ENCODE results near the gene SRPRB.

Gene SRPRB

DNA sequence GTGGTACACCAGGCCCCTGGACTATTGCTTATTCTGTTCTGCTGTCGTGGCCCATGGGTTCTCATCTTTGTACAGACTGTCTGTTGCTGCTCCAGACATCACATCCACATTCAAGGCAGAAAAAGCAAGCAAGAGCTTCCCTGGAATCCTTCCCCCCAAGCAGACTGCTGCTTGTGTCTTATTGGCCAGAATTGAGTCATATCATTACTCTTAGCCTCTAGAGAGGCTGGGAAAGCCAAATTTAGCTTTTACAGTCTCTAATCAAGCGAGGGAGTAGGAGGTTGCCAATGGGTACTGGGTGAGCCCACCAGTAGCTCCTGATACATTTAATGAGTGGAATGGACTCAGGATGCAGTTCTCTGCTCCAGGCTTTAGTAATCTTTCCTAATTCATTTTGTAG is 50.7 kb downstream of the SRPRB start:
- H3K9me3 ChIP-seq (ENCODE audit: control insufficient read depth, insufficient read depth, low read length), result no peaks in the 10 kb centered on the region
- H3F3A ChIP-seq (ENCODE audit: control insufficient read depth, insufficient read depth), result no peaks in the 10 kb centered on the region
- H4K20me1 ChIP-seq (ENCODE audit: control insufficient read depth, insufficient read depth, low read depth, low read length), result no peaks in the 10 kb centered on the region
- H3K36me3 ChIP-seq (ENCODE audit: control insufficient read depth, low read length), result no peaks in the 10 kb centered on the region
- H3K27ac ChIP-seq (ENCODE audit: low read depth, low read length), result no peak overlapping the region
- no peaks in the 10 kb centered on the region for H3K9me2 ChIP-seq (replicated peaks; ENCODE audit: control insufficient read depth, low read length)
- H3K4me3 ChIP-seq (ENCODE audit: low read length), result no peak overlapping the region
- H3K4me2 ChIP-seq (ENCODE audit: low read length), result no peak overlapping the region
- no peaks in the 10 kb centered on the region for H3K27me3 ChIP-seq (ENCODE audit: control insufficient read depth, low read length)
- H3K79me2 ChIP-seq (ENCODE audit: control insufficient read depth, low read length), result no peaks in the 10 kb centered on the region
- H3K4me1 ChIP-seq (ENCODE audit: control insufficient read depth, low read length), result peaks cover 23% of the 10 kb centered on the region
- TF ChIP-seq CTCF (IDR thresholded peaks at IDR 0.05; ENCODE audit: low read depth, low read length, poor library complexity, severe bottlenecking), result no peak
- TF ChIP-seq EZH2phosphoT487 (IDR thresholded peaks at IDR 0.05; ENCODE audit: borderline replicate concordance, low read length), result no peak

DNA sequence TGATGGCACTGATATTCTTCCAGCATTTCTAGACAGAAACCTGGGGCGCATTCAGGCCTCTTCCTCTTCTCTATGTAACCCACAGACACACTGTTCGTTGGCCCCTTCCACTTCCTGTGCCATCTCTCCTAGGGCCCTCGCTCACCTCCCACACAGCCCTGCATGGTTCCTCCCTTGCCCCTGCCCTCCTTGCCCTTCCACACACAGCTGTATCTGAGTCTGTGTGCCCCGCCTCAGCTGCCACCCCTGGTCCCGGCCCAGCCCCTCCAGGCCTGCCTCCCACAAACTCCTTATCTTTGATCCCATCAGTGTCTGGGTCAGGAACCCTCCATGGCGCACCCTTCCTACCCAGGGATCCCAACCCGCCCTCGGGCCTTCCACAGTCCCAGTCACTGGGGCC is 52.2 kb downstream of the SRPRB start:
- peaks cover 4% of the 10 kb centered on the region; the same call in 1 of the 2 replicates for H3K27me3 ChIP-seq (ENCODE audit: control insufficient read depth, low read length)
- H3K9me2 ChIP-seq (replicated peaks; ENCODE audit: control insufficient read depth, low read length), result no peaks in the 10 kb centered on the region
- no peak for TF ChIP-seq CTCF (IDR thresholded peaks at IDR 0.05; ENCODE audit: low read depth, low read length, poor library complexity, severe bottlenecking)
- TF ChIP-seq EZH2phosphoT487 (IDR thresholded peaks at IDR 0.05; ENCODE audit: borderline replicate concordance, low read length), result no peak
- no peaks in the 10 kb centered on the region for H3K9me3 ChIP-seq (ENCODE audit: control insufficient read depth, insufficient read depth, low read length)
- no peak overlapping the region for H3K4me2 ChIP-seq (ENCODE audit: low read length)
- no peaks in the 10 kb centered on the region for H4K20me1 ChIP-seq (ENCODE audit: control insufficient read depth, insufficient read depth, low read depth, low read length)
- H3K4me3 ChIP-seq (ENCODE audit: low read length), result no peak overlapping the region
- H3K79me2 ChIP-seq (ENCODE audit: control insufficient read depth, low read length), result no peaks in the 10 kb centered on the region
- no peak overlapping the region for H3K27ac ChIP-seq (ENCODE audit: low read depth, low read length)
- no peaks in the 10 kb centered on the region for H3F3A ChIP-seq (ENCODE audit: control insufficient read depth, insufficient read depth)
- no peaks in the 10 kb centered on the region for H3K36me3 ChIP-seq (ENCODE audit: control insufficient read depth, low read length)
- H3K4me1 ChIP-seq (ENCODE audit: control insufficient read depth, low read length), result peaks cover 17% of the 10 kb centered on the region

DNA sequence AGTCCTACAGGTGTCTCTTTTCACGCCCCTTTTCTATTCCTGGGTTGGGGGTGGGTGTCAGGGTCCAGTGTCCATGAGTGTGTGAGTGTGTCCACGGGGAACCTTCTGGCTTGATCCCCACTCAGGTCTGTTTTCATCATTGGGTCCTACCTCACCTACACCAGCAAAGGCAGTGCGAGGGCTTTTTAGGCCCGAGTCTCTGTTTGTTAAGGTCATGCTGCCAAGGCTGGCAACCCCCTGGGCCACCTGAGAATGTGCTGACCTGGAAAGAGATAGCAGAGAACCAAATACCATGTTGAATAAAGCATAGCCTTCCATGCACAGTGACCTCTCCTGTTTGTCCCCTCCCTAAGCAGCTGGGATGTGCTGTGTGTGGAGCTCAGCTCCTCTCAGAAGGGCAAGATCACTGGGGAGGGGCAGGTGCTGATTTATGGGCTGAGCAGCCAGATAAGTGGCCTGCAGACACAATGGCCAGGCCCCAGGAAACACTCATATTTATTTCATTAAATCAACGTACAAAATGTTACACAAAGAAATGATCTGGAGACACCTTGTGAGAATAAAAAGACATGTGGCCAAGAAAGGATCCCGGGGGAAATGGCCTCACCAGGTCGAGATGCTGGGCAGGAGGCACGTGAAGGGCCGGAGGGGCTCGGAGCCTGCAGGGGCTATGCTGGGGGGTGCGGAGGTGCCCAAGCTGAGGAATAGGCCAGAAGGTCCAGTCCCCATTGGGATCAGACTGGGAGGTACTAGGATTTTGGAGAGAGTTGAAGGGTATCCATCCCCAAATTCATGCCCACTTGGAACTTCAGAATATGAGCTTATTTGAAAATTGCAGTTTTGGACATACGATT is 54.0 kb downstream of the SRPRB start:
- no peaks in the 10 kb centered on the region for H3K79me2 ChIP-seq (ENCODE audit: control insufficient read depth, low read length)
- no peaks in the 10 kb centered on the region for H3F3A ChIP-seq (ENCODE audit: control insufficient read depth, insufficient read depth)
- no peak overlapping the region for H3K27ac ChIP-seq (ENCODE audit: low read depth, low read length)
- H3K27me3 ChIP-seq (ENCODE audit: control insufficient read depth, low read length), result peaks cover 4% of the 10 kb centered on the region; the same call in 1 of the 2 replicates
- H3K4me1 ChIP-seq (ENCODE audit: control insufficient read depth, low read length), result peaks cover 17% of the 10 kb centered on the region
- no peaks in the 10 kb centered on the region for H4K20me1 ChIP-seq (ENCODE audit: control insufficient read depth, insufficient read depth, low read depth, low read length)
- H3K9me2 ChIP-seq (replicated peaks; ENCODE audit: control insufficient read depth, low read length), result no peaks in the 10 kb centered on the region
- H3K9me3 ChIP-seq (ENCODE audit: control insufficient read depth, insufficient read depth, low read length), result no peaks in the 10 kb centered on the region
- no peak overlapping the region for H3K4me3 ChIP-seq (ENCODE audit: low read length)
- no peaks in the 10 kb centered on the region for H3K36me3 ChIP-seq (ENCODE audit: control insufficient read depth, low read length)
- no peak overlapping the region for H3K4me2 ChIP-seq (ENCODE audit: low read length)
- no peak for TF ChIP-seq EZH2phosphoT487 (IDR thresholded peaks at IDR 0.05; ENCODE audit: borderline replicate concordance, low read length)
- TF ChIP-seq CTCF (IDR thresholded peaks at IDR 0.05; ENCODE audit: low read depth, low read length, poor library complexity, severe bottlenecking), result no peak
